ENCODE data around the gene BRINP3. TPM values are rescaled to one million over a fixed set of nuclear protein-coding genes. Genes with fewer than 3 reads are reported as not detected.

Gene BRINP3
- total RNA-seq, 2 experiments from 2014 or later, result not detected

DNA sequence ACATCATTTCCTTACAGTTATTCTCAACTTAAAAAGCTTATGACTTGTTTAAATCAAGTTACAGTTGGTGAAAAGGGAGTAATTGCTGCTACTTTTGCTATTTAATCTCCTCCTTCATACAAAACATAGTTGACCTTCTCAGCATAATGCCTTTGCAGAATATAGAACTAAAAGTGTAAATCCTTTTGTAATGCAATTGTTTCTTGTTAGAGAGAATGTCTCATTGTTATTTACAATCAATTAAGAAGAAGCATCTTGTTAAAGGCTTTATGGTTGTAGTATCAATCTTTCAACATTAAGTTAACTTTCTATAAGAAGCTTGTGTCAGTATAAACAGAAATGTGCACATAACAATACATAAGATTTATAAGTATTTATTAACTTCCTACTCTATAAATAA, 360.7 kb downstream of the BRINP3 start:
- H3K36me3 Mint-ChIP-seq, result no peaks in the 10 kb centered on the region
- no peak for DNase-seq
- intact Hi-C loops (cut with micrococcal nuclease), result no loop called here
- no peaks in the 10 kb centered on the region for H3K27me3 Mint-ChIP-seq
- no peak overlapping the region for H3K4me3 Mint-ChIP-seq
- ChIA-PET CTCF (no interaction called here), POLR2A (no interaction called here)
- no peak overlapping the region for H3K27ac Mint-ChIP-seq
- H3K9me3 Mint-ChIP-seq, result peaks cover 4% of the 10 kb centered on the region
- no peaks in the 10 kb centered on the region for H3K4me1 Mint-ChIP-seq (ENCODE audit: low read depth)

DNA sequence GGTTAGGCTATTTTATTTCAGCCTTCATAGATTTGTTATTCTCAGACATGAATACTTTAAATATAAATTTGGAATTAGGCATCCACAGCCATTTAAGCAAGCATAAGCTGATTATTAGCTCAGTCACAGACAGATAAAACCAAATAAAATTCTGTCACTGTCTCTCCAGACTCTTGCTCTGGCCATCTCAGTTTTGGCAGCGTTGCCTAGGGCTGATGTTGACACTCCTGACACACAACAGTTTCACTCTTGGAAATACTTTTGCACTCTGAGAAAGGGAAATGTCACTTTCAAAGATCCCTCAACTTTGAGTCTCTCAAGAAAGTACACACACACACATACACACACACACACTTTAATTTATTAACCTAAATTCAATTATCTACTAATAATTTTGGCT, 372.7 kb downstream of the BRINP3 start:
- Mint-ChIP-seq H3K4me3 (no peak overlapping the region), H3K27ac (no peak overlapping the region)
- POLR2A ChIA-PET, result no interaction called here

DNA sequence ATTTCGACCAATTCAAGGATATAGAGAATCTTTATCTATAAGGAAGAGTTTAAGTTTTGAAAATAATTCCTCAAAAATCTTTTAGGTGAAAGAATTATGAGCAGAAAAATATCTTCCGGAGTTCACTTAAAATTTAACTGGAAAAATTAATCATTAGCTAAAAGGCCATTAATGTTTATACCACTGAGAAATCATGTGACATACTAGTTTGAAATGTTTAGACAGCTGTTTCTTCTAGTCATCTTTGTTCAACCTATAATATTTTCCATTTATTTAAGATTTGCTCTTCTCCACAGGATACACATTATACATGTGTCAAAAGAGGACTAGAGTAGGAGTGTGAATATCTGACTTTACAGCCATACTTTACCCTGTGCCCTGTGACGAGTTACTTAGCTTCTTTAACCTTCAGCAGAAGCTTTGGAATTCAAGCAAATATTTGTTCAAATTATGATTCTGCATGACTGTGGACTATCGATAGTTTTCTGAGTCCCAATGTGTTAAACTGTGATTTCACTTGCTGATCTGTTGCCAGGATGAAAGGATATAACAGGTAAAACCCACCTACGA, 374.8 kb downstream of the BRINP3 start:
- Mint-ChIP-seq H3K4me3 (no peak overlapping the region), H3K36me3 (no peaks in the 10 kb centered on the region), H3K27me3 (no peaks in the 10 kb centered on the region), H3K9me3 (peaks cover 8% of the 10 kb centered on the region), H3K27ac (no peak overlapping the region), H3K4me1 (ENCODE audit: low read depth) (no peaks in the 10 kb centered on the region)
- intact Hi-C loops (cut with micrococcal nuclease), result no loop called here
- POLR2A ChIA-PET, result no interaction called here
- no peak for DNase-seq
- CTCF ChIA-PET, result no interaction called here

More for the DNA sequence above, 372.7 kb downstream of the BRINP3 start:
- no peak for DNase-seq
- no peaks in the 10 kb centered on the region for H3K4me1 Mint-ChIP-seq (ENCODE audit: low read depth)
- CTCF ChIA-PET, result no interaction called here
- intact Hi-C loops (cut with micrococcal nuclease), result no loop called here
- no peaks in the 10 kb centered on the region for H3K36me3 Mint-ChIP-seq
- peaks cover 3% of the 10 kb centered on the region for H3K9me3 Mint-ChIP-seq
- H3K27me3 Mint-ChIP-seq, result no peaks in the 10 kb centered on the region

DNA sequence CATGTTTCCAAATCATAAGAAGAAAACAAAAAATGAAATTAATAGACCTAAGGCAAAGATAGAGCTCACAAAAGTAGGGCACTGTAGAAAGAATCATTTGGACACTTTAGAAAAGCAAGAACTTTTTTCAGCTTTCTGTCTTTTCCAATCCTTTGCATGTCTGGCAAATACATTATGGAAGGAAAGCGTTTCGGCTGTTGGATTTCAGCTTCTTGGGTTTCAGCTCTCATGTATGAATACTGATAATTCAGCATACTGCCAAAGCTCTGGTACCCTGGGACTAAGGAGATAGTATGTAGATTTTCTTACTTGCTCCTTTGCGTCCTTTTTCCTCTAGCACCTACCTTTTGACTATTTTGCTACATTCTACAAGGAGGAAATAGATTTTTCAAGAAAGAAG, 375.9 kb downstream of the BRINP3 start:
- H3K4me3 Mint-ChIP-seq, result no peak overlapping the region
- H3K4me1 Mint-ChIP-seq (ENCODE audit: low read depth), result no peaks in the 10 kb centered on the region
- ChIA-PET CTCF (no interaction called here), POLR2A (no interaction called here)
- no peaks in the 10 kb centered on the region for H3K36me3 Mint-ChIP-seq
- H3K9me3 Mint-ChIP-seq, result peaks cover 7% of the 10 kb centered on the region
- H3K27ac Mint-ChIP-seq, result no peak overlapping the region
- intact Hi-C loops (cut with micrococcal nuclease), result no loop called here
- no peaks in the 10 kb centered on the region for H3K27me3 Mint-ChIP-seq
- DNase-seq, result no peak

DNA sequence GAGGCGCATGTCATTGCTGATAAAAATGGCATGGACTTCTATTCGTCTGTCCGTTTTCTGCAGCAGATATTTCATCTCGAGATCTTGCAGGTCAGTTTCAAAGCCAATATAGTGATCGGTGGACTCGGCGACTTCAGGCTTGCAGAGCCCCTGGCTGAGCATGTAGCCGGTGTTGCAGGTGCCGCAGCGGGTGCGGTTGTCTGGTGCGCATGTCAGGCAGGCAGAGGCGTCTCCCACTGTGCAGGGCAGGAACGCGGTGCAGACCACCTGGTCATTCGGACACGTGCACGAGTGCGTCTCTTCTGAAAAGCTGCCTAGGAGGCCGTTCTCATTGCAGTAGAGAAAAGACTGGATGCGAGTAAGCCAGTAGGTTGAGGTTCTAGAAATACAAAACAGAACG, 378.9 kb downstream of the BRINP3 start:
- H3K9me3 Mint-ChIP-seq, result peaks cover 7% of the 10 kb centered on the region
- POLR2A ChIA-PET, result no interaction called here
- CTCF ChIA-PET, result no interaction called here
- no peak for DNase-seq
- H3K4me3 Mint-ChIP-seq, result no peak overlapping the region
- H3K4me1 Mint-ChIP-seq (ENCODE audit: low read depth), result no peaks in the 10 kb centered on the region
- intact Hi-C loops (cut with micrococcal nuclease), result no loop called here
- H3K36me3 Mint-ChIP-seq, result no peaks in the 10 kb centered on the region
- no peaks in the 10 kb centered on the region for H3K27me3 Mint-ChIP-seq
- H3K27ac Mint-ChIP-seq, result no peak overlapping the region

DNA sequence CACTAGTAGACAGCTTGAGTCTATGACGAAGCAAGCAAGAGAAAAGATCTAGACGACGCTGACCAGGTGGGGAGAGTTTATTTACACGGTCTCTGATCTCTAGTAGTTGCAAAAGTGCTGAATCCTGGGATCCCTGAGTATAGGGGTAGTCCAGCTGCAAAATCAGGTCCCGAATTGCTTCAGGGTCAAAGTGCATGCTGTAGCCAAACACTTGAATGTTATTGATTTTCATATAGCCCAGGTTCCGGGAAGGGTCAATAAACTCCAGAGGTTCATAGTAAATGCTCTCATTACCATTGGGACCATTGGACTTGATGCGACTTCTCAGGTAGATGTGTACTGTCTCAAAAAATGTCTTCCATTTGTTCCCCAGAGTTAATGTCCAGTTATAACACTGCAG, 379.6 kb downstream of the BRINP3 start:
- Mint-ChIP-seq H3K27me3 (no peaks in the 10 kb centered on the region), H3K27ac (no peak overlapping the region), H3K36me3 (no peaks in the 10 kb centered on the region), H3K9me3 (peaks cover 7% of the 10 kb centered on the region), H3K4me1 (ENCODE audit: low read depth) (no peaks in the 10 kb centered on the region), H3K4me3 (no peak overlapping the region)
- intact Hi-C loops (cut with micrococcal nuclease), result no loop called here
- DNase-seq, result no peak
- POLR2A ChIA-PET, result no interaction called here
- CTCF ChIA-PET, result no interaction called here

DNA sequence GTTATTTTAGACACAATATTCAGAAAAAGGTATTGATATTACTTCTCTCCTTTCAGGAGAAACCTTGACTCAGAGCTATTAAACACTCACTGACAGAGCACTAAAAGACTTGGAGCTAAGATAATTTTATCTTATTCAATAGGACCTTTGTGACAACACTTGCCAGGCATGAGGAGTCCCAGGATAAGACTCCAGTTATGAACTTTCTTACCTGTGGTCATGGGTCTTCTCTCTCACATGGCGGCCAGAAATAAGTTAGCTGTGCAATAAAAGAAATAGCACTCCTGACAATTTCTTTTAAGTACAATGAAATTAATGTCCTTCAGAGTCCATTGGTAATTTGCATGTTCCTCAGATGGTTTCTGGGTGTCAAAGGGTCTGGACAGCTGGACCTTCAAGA, 382.1 kb downstream of the BRINP3 start:
- no peaks in the 10 kb centered on the region for H3K27me3 Mint-ChIP-seq
- no peak overlapping the region for H3K4me3 Mint-ChIP-seq
- intact Hi-C loops (cut with micrococcal nuclease), result no loop called here
- no peak overlapping the region for H3K27ac Mint-ChIP-seq
- no peaks in the 10 kb centered on the region for H3K36me3 Mint-ChIP-seq
- H3K4me1 Mint-ChIP-seq (ENCODE audit: low read depth), result no peaks in the 10 kb centered on the region
- no peak for DNase-seq
- CTCF ChIA-PET, result no interaction called here
- peaks cover 9% of the 10 kb centered on the region for H3K9me3 Mint-ChIP-seq
- POLR2A ChIA-PET, result no interaction called here

DNA sequence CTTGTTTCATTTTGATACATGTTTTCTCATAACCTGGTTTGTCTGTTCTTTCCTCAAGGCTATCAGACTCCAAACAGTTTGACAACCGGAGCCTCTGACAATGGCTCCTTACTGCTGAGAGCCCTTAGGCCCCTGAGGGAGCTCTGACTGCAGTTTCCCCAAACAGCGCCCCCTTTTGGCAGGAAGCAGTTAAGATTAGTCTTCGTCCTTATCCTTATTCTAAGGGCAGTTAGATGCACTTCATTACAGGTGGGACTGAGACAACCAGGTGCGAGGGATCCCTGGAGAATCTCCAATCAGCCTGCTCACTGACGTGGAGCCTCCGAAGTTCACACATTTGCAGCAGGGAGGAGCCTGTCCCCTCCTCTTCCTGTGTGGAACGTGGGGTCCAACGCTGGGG, 393.1 kb downstream of the BRINP3 start:
- POLR2A ChIA-PET, result no interaction called here
- intact Hi-C loops (cut with micrococcal nuclease), result no loop called here
- Mint-ChIP-seq H3K27ac (no peak overlapping the region), H3K27me3 (no peaks in the 10 kb centered on the region), H3K9me3 (peaks cover 8% of the 10 kb centered on the region), H3K36me3 (no peaks in the 10 kb centered on the region), H3K4me1 (ENCODE audit: low read depth) (no peaks in the 10 kb centered on the region), H3K4me3 (no peak overlapping the region)
- no peak for DNase-seq
- CTCF ChIA-PET, result no interaction called here

DNA sequence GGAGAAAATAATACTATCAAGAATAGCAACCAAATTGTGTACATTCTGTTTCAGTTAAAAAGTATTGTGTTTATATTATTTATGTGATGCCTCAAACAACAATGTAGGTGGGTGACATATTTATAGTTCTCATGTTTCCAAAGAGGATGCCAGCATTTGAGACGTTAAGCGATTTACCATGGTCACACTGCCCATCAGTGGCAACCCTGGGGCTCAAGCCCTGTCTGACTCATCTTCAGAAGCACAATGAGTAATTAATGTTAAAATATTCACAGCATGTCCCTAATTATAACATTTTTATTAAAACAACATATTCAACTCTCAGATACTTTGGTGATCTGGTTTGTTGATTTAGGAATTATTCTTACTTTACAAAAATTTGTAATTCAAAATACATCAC, 409.4 kb downstream of the BRINP3 start:
- Mint-ChIP-seq H3K4me1 (ENCODE audit: low read depth) (no peaks in the 10 kb centered on the region), H3K27ac (no peak overlapping the region), H3K4me3 (no peak overlapping the region), H3K9me3 (peaks cover 11% of the 10 kb centered on the region), H3K36me3 (no peaks in the 10 kb centered on the region), H3K27me3 (no peaks in the 10 kb centered on the region)
- ChIA-PET POLR2A (no interaction called here), CTCF (no interaction called here)
- DNase-seq, result no peak
- intact Hi-C loops (cut with micrococcal nuclease), result no loop called here

DNA sequence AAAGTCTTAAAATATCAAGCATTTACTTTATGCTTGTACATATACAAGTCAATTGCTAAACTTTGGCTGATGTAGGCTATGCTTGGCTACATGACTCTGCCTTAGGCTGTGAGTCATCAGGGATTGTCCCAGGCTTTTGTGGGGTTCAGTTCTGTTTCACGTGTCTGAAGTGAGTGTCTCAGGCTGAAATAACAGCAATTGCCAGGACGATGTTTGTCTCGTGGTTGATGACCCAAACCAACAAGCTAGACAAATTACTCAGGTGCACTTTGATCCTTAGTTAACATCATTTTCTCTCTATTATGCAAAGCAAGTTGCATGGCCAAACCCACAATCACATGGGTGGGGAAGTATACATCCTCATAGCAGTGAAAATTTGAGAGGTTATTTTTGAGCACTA, 410.1 kb downstream of the BRINP3 start:
- no peak for DNase-seq
- Mint-ChIP-seq H3K9me3 (peaks cover 9% of the 10 kb centered on the region), H3K36me3 (no peaks in the 10 kb centered on the region), H3K4me3 (no peak overlapping the region), H3K27me3 (no peaks in the 10 kb centered on the region), H3K4me1 (ENCODE audit: low read depth) (no peaks in the 10 kb centered on the region), H3K27ac (no peak overlapping the region)
- intact Hi-C loops (cut with micrococcal nuclease), result no loop called here
- ChIA-PET POLR2A (no interaction called here), CTCF (no interaction called here)

DNA sequence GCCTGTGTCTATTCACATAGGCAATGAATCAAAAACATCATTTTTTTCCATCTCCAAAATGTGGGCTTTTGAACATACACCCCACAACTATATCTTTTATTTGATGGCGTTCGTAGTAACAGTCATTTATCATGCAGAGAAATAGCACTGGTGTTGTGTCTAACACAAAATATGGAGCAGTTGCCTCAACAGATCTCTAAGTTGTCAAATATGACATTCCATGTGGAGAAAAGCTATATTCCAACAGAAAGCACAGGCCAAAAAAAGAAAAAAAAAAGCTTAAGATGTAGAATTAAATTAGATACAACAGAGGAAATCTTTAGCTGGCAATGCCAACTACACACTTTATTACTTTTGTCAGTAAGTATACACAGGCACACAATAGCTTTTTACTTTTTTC, 411.7 kb downstream of the BRINP3 start:
- Mint-ChIP-seq H3K4me1 (ENCODE audit: low read depth) (no peaks in the 10 kb centered on the region), H3K4me3 (no peak overlapping the region), H3K27ac (no peak overlapping the region), H3K27me3 (no peaks in the 10 kb centered on the region), H3K36me3 (no peaks in the 10 kb centered on the region), H3K9me3 (peaks cover 13% of the 10 kb centered on the region)
- CTCF ChIA-PET, result no interaction called here
- POLR2A ChIA-PET, result no interaction called here
- intact Hi-C loops (cut with micrococcal nuclease), result no loop called here
- no peak for DNase-seq

DNA sequence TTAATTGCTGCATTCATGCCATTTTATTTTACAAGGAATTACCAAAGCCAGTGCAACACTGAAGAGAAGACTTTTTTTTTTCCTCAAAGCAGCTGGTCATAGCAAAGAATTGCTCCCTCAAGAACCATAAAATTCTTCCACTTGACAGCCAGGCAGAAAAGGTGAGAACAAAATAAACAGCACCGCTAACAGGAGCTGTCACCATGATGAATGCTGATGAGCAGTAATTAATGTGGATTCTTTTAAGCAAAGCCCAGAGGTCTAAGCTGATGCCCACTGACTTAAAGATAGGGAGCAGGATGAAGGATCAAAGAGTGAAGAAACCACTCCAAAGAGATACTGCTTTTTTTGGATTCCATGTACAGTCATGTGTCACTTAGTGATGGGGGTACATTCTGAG, 428.4 kb downstream of the BRINP3 start:
- no peaks in the 10 kb centered on the region for H3K36me3 Mint-ChIP-seq
- POLR2A ChIA-PET, result no interaction called here
- CTCF ChIA-PET, result no interaction called here
- no peaks in the 10 kb centered on the region for H3K27me3 Mint-ChIP-seq
- no peaks in the 10 kb centered on the region for H3K4me1 Mint-ChIP-seq (ENCODE audit: low read depth)
- DNase-seq, result no peak
- intact Hi-C loops (cut with micrococcal nuclease), result no loop called here
- no peak overlapping the region for H3K4me3 Mint-ChIP-seq
- no peak overlapping the region for H3K27ac Mint-ChIP-seq
- peaks cover 7% of the 10 kb centered on the region for H3K9me3 Mint-ChIP-seq
